ENCODE results near the gene PARP6. TPM values are rescaled to one million over a fixed set of nuclear protein-coding genes. Genes with fewer than 3 reads are reported as not detected.
"Not testable (repeated sequence)": the region's sequence is repeated elsewhere in the genome, so short reads cannot be mapped to it uniquely, and the experiment has no call there.

PARP6 gene
- total RNA-seq, 3 donors from 2014 or later, result 63.9 to 90.4 (median 65.8) TPM

GRCh38 chr15:72278737-72279136, 6.4 kb upstream of the PARP6 start:
- no peak overlapping the region for H3K27ac ChIP-seq
- no peaks in the 10 kb centered on the region for H3K4me1 ChIP-seq
- intact Hi-C loops (cut with DNase I; ENCODE audit: low total_unique reads), result loop anchor here (10.0 kb wide), 1 partner anchor 74 kb away; no protein-coding TSS in a partner anchor
- no peak for DNase-seq (ENCODE audit: low spot score in 2 of 2)
- no peaks in the 10 kb centered on the region for H3K9me3 ChIP-seq
- H3K4me3 ChIP-seq, result no peak overlapping the region
- H3K27me3 ChIP-seq, result no peaks in the 10 kb centered on the region
- TF ChIP-seq, protein P1, sequence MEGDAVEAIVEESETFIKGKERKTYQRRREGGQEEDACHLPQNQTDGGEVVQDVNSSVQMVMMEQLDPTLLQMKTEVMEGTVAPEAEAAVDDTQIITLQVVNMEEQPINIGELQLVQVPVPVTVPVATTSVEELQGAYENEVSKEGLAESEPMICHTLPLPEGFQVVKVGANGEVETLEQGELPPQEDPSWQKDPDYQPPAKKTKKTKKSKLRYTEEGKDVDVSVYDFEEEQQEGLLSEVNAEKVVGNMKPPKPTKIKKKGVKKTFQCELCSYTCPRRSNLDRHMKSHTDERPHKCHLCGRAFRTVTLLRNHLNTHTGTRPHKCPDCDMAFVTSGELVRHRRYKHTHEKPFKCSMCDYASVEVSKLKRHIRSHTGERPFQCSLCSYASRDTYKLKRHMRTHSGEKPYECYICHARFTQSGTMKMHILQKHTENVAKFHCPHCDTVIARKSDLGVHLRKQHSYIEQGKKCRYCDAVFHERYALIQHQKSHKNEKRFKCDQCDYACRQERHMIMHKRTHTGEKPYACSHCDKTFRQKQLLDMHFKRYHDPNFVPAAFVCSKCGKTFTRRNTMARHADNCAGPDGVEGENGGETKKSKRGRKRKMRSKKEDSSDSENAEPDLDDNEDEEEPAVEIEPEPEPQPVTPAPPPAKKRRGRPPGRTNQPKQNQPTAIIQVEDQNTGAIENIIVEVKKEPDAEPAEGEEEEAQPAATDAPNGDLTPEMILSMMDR (IDR thresholded peaks at IDR 0.05), result no peak
- TF ChIP-seq POLR2AphosphoS5 (IDR thresholded peaks at IDR 0.05) (no peak), POLR2A (IDR thresholded peaks at IDR 0.05) (no peak)
- no peaks in the 10 kb centered on the region for H3K36me3 ChIP-seq

- peaks cover 0 to 4% of the 10 kb centered on the region in 2 donors for H3K4me1 ChIP-seq
- H3K36me3 ChIP-seq, result no peaks in the 10 kb centered on the region
- DNase-seq (ENCODE audit: low spot score in 2 of 2), result no peak
- intact Hi-C loops (cut with DNase I; ENCODE audit: low total_unique reads), result loop anchor here (10.0 kb wide), 1 partner anchor 72 kb away; no protein-coding TSS in a partner anchor
- H3K27me3 ChIP-seq, result no peaks in the 10 kb centered on the region
- H3K27ac ChIP-seq, result no peak overlapping the region
- H3K4me3 ChIP-seq, result no peak overlapping the region
- no peaks in the 10 kb centered on the region for H3K9me3 ChIP-seq
- TF ChIP-seq POLR2AphosphoS5 (IDR thresholded peaks at IDR 0.05), result no peak
- TF ChIP-seq, protein P1 (IDR thresholded peaks at IDR 0.05), result no peak
- TF ChIP-seq POLR2A (IDR thresholded peaks at IDR 0.05), result no peak
These were observed 4.0 kb upstream of the PARP6 start for GRCh38 chr15:72276326-72276700.

DNA sequence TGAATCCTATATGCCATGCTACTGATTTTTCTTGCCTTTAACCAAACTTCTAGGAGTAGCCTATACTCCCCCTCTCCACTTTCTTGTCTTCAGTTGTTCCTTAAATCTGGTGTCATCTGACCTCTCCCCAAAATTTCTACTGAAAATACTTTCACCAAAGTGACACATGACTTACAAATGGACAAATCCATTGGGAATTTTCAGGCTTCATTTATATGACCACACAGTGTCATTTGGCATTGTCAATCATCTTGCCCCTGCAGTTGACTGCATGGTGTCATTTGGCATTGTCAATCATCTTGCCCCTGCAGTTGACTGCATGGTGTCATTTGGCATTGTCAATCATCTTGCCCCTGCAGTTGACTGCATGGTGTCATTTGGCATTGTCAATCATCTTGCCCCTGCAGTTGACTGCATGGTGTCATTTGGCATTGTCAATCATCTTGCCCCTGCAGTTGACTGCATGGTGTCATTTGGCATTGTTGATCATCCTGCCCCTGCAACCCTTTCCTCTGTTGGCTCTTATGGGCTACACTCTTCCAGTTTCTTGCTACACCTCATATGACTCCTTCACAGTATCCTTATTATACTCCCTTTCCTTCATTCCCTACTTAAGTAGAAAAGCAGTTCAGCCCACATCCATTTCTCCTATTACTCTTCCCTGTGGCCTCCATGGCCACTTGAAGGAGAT, 3.4 kb upstream of the PARP6 start:
- H3K36me3 ChIP-seq; H3K27ac ChIP-seq; H3K4me3 ChIP-seq; DNase-seq (ENCODE audit: low spot score in 2 of 2); H3K27me3 ChIP-seq; H3K9me3 ChIP-seq; H3K4me1 ChIP-seq: not testable (repeated sequence)
- intact Hi-C loops (cut with DNase I; ENCODE audit: low total_unique reads), result loop anchor here (10.0 kb wide), 1 partner anchor 71 kb away; no protein-coding TSS in a partner anchor

DNA sequence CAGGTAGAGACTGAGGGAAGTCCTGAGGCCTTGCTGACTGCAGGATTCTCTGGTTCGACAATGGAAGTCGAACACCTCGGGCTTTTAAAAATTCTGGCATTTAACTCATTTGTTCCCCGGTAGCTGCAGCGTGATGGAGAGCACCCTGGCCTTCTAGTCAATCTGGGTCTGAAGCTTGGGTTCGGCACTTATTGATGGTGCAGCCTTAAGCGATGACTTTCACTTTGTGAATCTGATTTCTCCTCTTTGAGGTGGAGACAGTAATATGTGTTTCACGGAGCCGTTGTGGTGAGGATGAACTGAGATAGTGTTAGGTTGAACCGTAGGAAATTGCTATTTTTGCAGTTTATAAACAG, 621 bp upstream of the PARP6 start:
- DNase-seq (ENCODE audit: low spot score in 2 of 2), result no peak
- H3K4me1 ChIP-seq, result peaks cover 0 to 8% of the 10 kb centered on the region in 2 donors
- peak overlapping the region; percentile 31 to 93 (median 83) for H3K4me3 ChIP-seq
- H3K9me3 ChIP-seq, result no peaks in the 10 kb centered on the region
- no peaks in the 10 kb centered on the region for H3K27me3 ChIP-seq
- TF ChIP-seq POLR2AphosphoS5 (IDR thresholded peaks at IDR 0.05) (no peak), POLR2A (IDR thresholded peaks at IDR 0.05) (no peak)
- TF ChIP-seq, protein P1 (IDR thresholded peaks at IDR 0.05), result peak in 2 of 3 donors; percentile 6
- intact Hi-C loops (cut with DNase I; ENCODE audit: low total_unique reads), result loop anchor here (10.0 kb wide), 1 partner anchor 68 kb away; no protein-coding TSS in a partner anchor
- H3K27ac ChIP-seq, result peak overlapping the region; percentile 92 to 96
- H3K36me3 ChIP-seq, result no peaks in the 10 kb centered on the region

DNA sequence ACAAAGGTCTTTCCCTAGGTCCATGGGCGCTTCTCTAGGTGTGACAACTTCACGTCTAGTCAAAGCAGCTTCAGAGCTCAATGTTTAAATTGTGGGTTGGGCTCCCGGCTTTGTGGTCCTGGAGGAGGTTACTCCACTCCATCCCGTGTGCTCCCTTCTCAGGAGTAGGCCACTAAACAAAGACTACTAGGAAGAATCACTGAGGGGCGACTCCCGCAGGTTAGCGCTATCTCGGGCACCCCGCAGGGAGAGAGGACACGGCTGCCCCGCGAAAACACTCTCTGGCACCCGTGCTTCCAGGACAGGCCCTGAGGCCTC, 500 bp downstream of the PARP6 start:
- Histone ChIP-seq H3K4me1 (peaks cover 0 to 8% of the 10 kb centered on the region in 2 donors), H3K4me3 (peak overlapping the region; percentile 83 to 93 (median 89)), H3K27ac (peak overlapping the region; percentile 92 to 96), H3K9me3 (no peaks in the 10 kb centered on the region), H3K36me3 (peaks cover under 1% of the 10 kb centered on the region), H3K27me3 (no peaks in the 10 kb centered on the region)
- intact Hi-C loops (cut with DNase I; ENCODE audit: low total_unique reads), result loop anchor here (10.0 kb wide), 1 partner anchor 67 kb away; no protein-coding TSS in a partner anchor
- DNase-seq (ENCODE audit: low spot score in 2 of 2), result no peak
- TF ChIP-seq POLR2A (IDR thresholded peaks at IDR 0.05) (no peak), POLR2AphosphoS5 (IDR thresholded peaks at IDR 0.05) (no peak)
- TF ChIP-seq, protein P1 (IDR thresholded peaks at IDR 0.05), result no peak

Measured in breast epithelium (tissue), 4 donors.